Mononuclear cell (primary cell): ENCODE data around the gene CDH4. TPM values are rescaled to one million over a fixed set of nuclear protein-coding genes. Genes with fewer than 3 reads are reported as not detected.

ENCODE experiments used
- H3K27me3 ChIP-seq: 2 replicates; pipeline ENCODE4 v1.6.0; 2011; ENCODE audit warnings: low read length, control low read depth; ENCODE audit not compliant: insufficient read depth
- H3K4me1 ChIP-seq: 2 replicates; pipeline ENCODE4 v1.5.1; 2011; ENCODE audit warnings: mild to moderate bottlenecking, low read length, control low read depth; ENCODE audit not compliant: insufficient read depth
- H3K4me3 ChIP-seq: 2 replicates; pipeline ENCODE4 v1.5.1; 2011; ENCODE audit warnings: mild to moderate bottlenecking, low read length, moderate library complexity
- H3K9me3 ChIP-seq: 2 replicates; pipeline ENCODE4 v1.5.1; 2011; ENCODE audit warnings: low read depth, mild to moderate bottlenecking, control low read depth, low read length
- total RNA-seq: library from RNA; depleted of rRNA; stranded (reverse); fragments of >200 nt; gene quantifications from one replicate; pipeline ENCODE4 v1.2.3, GENCODE V29; 2012

The CDH4 gene
- total RNA-seq, 1 donor, result under 0.01 TPM

DNA sequence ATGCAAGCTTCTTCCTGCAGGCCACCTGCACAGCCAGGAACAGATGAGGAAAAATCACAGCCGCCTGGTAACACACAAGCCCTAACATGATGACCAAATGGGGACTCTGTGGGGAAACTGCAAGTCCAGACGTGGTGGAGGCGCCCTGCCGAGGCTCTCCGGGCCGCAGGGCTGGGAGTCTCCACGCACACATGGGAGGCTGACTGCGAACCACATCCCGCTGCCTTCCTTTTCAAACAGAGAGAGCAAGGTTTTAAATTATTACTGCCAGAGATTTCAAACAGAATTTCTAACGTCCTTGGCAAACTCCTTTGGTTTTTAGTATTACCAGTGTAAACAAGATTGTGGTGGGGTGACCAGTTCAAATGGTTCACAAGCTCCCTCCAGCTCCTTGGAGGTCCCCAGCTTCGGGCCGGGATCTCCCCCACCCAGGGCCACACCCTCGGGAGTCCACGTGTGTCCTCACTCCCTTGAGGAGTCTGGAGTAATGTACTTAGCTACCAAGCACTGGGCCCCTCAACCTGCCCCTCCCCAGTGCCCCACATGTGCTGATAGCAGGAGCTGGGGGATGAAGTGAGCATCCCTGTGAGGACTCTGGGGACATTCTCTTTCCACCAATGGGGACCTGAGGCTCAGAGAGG is 560.9 kb downstream of the CDH4 start:
- Histone ChIP-seq H3K4me3 (no peak overlapping the region), H3K27me3 (no peaks in the 10 kb centered on the region), H3K4me1 (no peaks in the 10 kb centered on the region), H3K9me3 (no peaks in the 10 kb centered on the region)

DNA sequence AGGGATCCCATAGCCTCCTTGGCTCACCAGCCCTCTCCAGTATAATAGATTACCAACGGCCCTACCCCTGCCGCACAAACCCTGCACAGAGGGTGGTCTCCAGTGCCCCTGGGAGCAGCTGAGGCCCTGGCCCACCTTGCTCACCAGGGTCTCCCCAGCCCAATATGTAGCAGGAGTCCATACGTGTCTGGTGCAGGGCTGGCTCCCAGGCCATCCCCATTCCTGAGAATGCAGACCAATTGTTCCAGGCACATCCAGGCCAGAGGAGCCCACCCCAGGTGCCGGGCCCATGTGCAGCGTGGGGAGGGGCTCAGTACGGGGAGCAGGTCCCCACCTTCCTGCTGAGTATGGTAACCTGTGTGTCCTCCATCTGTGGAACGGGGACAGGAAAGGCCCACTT is 561.7 kb downstream of the CDH4 start:
- H3K9me3 ChIP-seq, result no peaks in the 10 kb centered on the region

DNA sequence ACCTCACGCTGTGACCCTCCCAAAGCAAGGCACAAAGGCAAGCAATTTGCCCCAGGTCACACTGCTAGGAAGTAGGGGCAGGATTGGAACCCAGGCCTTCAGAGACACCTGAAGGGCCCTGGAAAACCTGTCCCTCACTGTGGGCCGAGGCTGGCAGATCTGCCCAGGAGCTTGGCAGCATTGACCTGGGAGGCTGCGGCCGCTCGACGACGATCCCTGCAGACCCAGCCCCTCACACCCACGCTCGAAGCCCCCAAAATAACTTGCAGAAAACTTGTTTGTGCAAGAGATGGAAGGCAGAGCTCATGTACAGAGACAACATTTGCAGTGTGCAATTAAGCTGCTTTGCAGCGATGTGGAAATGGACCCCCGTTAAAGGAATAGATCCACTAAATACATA is 562.2 kb downstream of the CDH4 start:
- H3K4me3 ChIP-seq, result no peak overlapping the region
- no peaks in the 10 kb centered on the region for H3K9me3 ChIP-seq
- no peaks in the 10 kb centered on the region for H3K4me1 ChIP-seq
- H3K27me3 ChIP-seq, result no peaks in the 10 kb centered on the region

More for the DNA sequence above, 561.7 kb downstream of the CDH4 start:
- H3K4me3 ChIP-seq, result no peak overlapping the region
- H3K4me1 ChIP-seq, result no peaks in the 10 kb centered on the region
- H3K27me3 ChIP-seq, result no peaks in the 10 kb centered on the region

DNA sequence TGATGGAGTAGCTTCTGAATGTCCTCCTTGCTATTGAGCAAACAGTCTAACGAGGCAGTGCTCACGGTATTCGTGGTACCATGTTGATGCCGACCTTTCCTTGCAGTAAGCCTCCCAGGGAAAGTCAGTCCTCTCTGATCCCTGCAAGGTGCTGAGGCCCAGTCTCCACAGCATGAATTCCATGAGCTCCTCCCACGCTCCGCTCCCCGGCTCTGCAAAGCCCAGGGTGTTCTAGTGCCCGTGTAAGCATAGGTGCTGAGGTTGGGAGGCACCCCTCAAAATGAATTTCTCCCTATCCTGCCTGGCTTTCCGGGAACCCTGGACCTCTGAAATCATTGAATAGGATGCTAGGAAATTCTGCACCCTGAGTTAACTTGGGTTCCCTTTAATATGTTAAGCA is 562.7 kb downstream of the CDH4 start:
- Histone ChIP-seq H3K27me3 (no peaks in the 10 kb centered on the region), H3K4me1 (no peaks in the 10 kb centered on the region), H3K4me3 (no peak overlapping the region), H3K9me3 (no peaks in the 10 kb centered on the region)

DNA sequence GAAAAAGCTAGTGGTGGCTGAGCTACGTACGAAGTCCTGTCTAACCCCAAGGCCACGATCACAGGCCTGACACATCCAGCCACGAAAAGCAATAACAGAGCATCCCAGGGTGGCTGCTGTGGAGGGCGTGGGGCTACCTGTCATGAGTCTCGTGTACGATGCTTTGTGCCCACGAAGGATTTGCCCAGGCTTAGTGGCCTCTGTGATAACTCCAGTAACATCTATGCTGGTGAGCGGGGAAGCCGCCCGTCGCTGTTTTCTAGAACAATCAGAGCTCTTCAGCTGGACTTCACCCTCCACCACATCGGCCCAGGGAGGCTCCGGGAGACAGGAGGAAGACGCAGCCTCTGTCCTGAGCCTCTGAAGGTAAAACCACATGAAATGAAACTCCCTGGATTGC is 563.1 kb downstream of the CDH4 start:
- no peak overlapping the region for H3K4me3 ChIP-seq
- H3K4me1 ChIP-seq, result no peaks in the 10 kb centered on the region
- H3K9me3 ChIP-seq, result no peaks in the 10 kb centered on the region
- no peaks in the 10 kb centered on the region for H3K27me3 ChIP-seq

DNA sequence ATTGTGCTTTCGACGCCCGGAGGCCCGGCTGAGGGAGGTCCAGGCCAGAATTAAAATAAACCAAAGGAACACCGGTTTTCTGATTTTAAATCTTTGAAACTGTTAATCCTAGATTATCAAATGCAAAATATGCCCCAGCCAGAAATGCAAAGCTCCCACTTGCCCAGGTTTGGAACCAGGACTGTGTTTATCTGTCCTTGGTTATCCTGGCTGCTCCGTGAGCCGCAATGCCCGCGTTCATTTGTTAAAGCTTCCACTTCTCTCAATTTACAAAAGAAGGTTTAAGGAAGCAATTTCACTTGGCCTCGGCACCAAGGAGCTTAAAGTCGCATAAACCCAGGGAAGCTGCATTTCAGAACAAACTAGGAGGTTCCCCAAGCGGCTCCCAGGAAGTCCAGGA is 563.6 kb downstream of the CDH4 start:
- no peak overlapping the region for H3K4me3 ChIP-seq
- H3K27me3 ChIP-seq, result no peaks in the 10 kb centered on the region
- no peaks in the 10 kb centered on the region for H3K9me3 ChIP-seq
- no peaks in the 10 kb centered on the region for H3K4me1 ChIP-seq

DNA sequence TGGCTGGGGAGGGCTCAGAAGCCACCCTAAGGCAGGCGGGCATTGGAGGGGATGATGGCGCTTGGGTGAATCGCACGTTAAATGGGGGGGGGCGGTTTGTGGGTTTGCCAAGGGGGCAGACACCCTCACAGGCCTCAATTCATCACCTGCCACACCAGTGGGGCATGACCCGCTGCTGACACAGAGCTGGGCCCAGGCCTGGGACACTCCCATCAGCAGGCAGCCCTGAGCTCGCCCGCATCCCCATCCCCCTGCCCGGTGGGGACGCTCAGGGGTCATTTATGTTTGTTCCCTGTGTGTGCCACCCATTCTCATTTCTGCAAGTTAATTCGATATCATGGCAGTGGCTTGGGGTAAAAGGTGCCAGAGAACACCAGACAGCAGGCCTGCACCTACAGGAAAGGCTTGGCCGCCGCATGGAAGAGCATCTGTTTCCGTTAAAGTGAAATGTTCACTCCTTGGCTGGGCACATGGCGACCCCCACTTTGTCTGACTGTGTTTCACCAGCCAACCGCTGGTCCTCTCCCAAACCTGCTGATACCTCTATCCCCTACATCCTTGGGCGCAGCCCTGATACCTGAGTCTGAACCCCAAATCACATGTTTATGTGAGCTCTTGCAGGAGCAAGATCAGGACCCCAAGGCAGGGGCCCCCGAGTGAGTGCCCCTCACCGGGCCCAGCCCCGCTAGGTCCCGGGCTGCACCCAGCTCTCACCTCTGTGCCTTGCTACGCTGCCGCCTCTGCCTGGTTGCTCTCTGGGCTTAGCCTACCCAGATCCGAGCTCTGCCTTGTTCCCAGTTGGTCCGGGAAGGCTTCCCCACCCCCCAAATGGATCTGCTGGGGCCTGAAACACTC is 564.8 kb downstream of the CDH4 start:
- no peaks in the 10 kb centered on the region for H3K27me3 ChIP-seq
- H3K4me1 ChIP-seq, result no peaks in the 10 kb centered on the region
- no peak overlapping the region for H3K4me3 ChIP-seq
- no peaks in the 10 kb centered on the region for H3K9me3 ChIP-seq

DNA sequence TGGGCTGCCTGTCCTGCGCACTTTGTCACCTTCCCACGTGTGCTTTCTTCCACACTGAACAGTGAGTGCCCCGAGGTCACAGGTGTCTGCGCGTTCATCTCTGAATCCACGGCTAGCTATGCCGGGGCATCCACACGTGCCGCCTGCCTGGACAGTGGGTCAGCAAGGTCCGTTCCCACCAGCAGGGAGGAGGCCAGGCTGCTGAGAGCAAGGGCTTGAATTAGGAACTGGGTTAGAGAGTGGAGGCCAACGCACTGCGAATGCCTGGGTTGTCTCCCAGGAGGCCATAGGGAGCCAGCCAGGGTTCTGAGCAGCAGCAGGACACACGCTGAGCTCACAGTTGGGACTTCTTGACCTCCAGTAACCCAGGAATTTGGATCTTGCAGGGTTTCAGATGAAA is 565.5 kb downstream of the CDH4 start:
- no peak overlapping the region for H3K4me3 ChIP-seq
- no peaks in the 10 kb centered on the region for H3K4me1 ChIP-seq
- H3K9me3 ChIP-seq, result no peaks in the 10 kb centered on the region
- H3K27me3 ChIP-seq, result no peaks in the 10 kb centered on the region

DNA sequence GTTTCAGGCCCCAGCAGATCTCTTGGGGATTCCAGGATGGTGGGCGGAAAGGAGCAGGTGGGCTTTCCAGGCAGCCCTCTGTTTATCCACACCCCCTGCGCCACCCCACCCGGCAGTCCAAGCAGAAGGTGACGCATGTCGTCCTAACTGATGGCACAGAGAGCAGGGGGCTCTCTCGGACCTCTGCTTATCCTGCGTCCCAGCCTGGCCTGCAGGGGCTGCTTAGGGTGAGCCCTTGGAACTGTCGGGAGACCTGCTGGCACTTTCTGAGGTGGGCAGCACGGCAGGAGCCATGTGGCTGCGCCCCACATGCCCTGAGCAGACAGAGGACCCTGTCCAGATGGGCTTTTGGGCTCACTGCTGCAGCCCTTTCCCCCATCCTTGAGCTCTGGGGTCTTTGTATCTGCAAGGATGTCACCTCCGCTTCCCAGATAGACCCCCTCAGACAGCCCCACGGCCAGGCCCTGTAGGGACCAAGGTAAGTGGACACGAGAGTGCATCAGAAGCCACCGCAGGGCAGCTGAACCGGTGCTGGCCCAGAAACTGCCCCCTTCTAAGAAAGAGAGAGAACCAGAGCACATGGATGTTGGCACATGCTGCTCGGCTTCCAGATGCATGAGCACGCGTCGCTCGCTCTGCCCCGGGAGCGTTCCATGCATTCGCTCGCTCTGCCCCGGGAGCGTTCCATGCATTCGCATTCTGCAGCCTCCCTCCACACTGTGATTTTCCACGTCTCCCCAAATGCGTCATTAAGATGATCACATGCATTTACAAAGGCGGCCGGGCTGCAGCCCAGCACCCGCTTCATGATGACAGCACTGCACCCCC is 566.9 kb downstream of the CDH4 start:
- Histone ChIP-seq H3K4me3 (no peak overlapping the region), H3K9me3 (no peaks in the 10 kb centered on the region)

DNA sequence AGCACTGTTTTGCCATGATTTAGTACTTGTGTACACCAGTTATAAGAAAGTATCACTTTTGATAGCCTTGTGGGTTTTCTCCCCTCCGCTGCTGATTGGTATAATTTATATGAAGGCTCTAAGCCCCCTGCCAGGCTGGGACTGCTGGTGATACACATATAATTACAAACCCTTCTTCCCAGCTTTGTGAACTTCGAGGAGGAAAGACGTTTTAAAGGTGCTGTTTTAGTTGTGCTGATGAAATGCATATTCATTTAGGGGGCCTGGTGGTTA is 567.4 kb downstream of the CDH4 start:
- Histone ChIP-seq H3K27me3 (no peaks in the 10 kb centered on the region), H3K9me3 (no peaks in the 10 kb centered on the region), H3K4me1 (no peaks in the 10 kb centered on the region), H3K4me3 (no peak overlapping the region)

More for the DNA sequence above, 566.9 kb downstream of the CDH4 start:
- H3K27me3 ChIP-seq, result no peaks in the 10 kb centered on the region
- H3K4me1 ChIP-seq, result no peaks in the 10 kb centered on the region

DNA sequence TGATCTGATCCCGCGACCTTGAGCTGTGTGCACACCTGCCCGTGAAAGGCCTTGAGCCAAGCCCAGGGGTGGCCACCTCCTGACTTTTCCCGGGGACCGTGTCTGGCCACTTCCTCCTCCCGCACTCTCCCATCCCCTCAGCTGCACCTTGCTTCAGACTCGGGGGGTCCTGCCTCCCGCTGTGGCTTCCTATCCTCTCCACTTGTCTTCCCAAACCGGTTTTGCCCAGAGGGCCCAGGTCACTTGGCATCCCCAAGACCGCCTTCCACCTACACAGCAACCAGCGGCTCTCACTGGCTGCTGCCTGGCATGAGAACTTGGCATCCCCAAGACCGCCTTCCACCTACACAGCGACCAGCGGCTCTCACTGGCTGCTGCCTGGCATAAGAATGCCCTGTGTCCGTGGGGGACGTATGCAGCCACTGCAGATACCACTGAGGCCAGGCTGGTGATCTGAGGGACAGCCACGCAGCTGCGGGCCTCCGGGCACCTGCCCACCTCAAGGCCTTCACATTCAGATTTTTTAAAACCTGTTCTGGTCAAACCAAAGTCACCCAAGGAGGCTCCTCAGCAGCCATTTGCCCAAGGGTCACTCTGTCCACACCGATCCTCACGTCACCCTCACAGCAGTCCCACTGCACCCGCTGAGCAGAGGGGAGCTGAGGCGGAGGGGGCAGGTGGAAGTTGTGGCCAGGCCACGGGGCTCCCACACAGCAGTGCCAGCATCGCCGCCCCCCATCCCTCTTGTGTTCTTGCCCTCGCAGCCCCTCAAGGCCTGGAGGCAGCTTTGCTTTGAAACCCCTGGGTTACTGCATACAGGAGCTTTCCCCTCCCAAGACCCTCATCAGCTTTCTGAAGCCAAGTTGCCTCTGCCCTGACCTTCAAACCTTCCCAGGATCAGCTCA is 568.1 kb downstream of the CDH4 start:
- Histone ChIP-seq H3K9me3 (no peaks in the 10 kb centered on the region), H3K4me3 (no peak overlapping the region), H3K4me1 (no peaks in the 10 kb centered on the region), H3K27me3 (no peaks in the 10 kb centered on the region)

DNA sequence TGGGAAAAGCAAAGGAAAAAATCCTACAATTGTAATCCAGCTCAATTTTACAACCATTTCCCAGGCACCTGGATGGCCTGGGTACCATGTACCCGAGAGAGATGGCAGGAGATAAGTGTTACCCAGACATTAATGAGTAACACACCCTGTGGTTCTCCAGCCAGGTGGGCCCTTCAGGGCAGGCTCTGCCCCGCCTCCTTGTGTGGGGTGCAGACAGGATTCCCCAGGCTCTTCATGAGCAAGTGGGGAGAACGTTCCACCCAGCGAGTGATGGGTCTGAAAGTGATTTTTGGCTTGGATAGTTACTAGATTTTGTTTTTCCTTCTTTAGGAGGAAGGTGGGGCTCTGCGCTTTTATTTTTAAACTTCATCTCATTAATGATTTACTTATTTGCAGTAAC is 569.7 kb downstream of the CDH4 start:
- Histone ChIP-seq H3K9me3 (no peaks in the 10 kb centered on the region), H3K4me3 (no peak overlapping the region), H3K27me3 (no peaks in the 10 kb centered on the region), H3K4me1 (no peaks in the 10 kb centered on the region)

DNA sequence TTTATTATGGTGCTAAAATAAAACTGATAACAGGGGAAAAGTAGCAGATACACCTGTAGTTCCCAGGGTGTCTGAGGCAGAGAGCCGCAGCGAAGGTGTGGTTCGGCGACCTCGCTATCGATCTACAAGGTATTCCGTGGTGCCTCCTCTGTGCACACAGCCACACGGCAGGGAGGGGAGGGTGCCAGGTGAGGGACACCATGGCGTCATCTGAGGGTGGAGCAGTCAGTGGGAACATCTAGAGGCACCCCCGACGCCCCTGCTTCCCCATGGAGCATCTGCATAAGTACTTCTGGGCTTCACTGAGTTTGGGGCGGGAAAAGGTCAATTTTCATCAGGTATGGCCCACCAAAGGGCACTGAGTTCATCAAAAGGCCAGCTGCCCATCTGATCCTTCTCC is 570.3 kb downstream of the CDH4 start:
- no peak overlapping the region for H3K4me3 ChIP-seq
- no peaks in the 10 kb centered on the region for H3K9me3 ChIP-seq
- no peaks in the 10 kb centered on the region for H3K27me3 ChIP-seq
- no peaks in the 10 kb centered on the region for H3K4me1 ChIP-seq

DNA sequence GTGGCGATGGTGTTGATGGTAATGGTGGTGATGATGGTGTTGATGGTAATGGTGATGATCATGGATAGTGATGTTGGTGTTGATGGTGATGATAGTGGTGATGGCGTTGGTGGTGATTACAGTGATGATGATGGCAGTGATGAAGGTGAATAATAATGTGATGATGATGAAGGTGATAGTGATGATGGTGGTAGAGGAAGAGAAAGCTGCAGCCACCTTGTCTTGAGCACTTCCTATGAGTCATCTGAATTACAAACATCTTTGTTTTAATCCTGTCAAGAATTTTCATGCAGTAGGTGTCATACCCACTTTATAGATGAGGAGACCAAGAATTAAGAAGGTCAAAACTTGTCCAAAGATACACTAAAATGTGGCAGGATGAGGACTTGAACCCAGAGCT is 571.2 kb downstream of the CDH4 start:
- no peaks in the 10 kb centered on the region for H3K4me1 ChIP-seq
- H3K9me3 ChIP-seq, result no peaks in the 10 kb centered on the region
- H3K4me3 ChIP-seq, result no peak overlapping the region
- H3K27me3 ChIP-seq, result no peaks in the 10 kb centered on the region

DNA sequence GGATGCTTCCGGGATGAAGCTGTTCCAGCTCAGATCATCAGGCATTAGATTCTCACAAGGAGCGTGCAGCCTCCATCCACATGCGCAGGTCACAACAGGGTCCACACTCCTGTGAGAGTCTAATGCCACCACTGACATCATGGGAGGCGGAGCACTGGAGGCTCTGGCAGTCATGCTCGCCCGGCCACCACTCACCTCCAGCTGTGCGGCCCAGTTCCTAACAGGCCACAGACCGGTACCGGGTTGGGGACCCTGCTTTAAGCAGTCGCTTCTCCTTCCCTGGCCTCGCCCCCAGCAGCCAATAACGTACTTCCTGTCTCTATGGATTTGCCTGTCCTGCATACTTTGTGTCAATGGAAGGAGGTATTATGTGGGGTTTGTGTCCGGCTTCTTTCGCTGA is 576.8 kb downstream of the CDH4 start:
- H3K4me1 ChIP-seq, result no peaks in the 10 kb centered on the region
- H3K4me3 ChIP-seq, result no peak overlapping the region
- H3K27me3 ChIP-seq, result no peaks in the 10 kb centered on the region
- H3K9me3 ChIP-seq, result no peaks in the 10 kb centered on the region
